ENCODE data around the gene KCNG2.

GRCh38 chr18:79826966-79827365 is 29.2 kb downstream of the KCNG2 start:
- no peak for TF ChIP-seq CTCF (IDR thresholded peaks at IDR 0.05; ENCODE audit: insufficient read depth, low read length, poor library complexity, severe bottlenecking)
- no peak for TF ChIP-seq EZH2phosphoT487 (conservative IDR thresholded peaks at IDR 0.05; ENCODE audit: low read length)

All from SU-DHL-6 (cell line).